HG03108 (cell line): Measurements from ENCODE around the gene PLA2G3.
"Not testable (repeated sequence)": the region's sequence is repeated elsewhere in the genome, so short reads cannot be mapped to it uniquely, and the experiment has no call there.

ENCODE experiments used
- ATAC-seq: cut with Tn5 transposase; IDR thresholded peaks from one replicate; pipeline ENCODE4 v1.9.1; 2021; ENCODE audit warnings: moderate library complexity; ENCODE audit not compliant: unreplicated experiment

Gene PLA2G3

GRCh38 chr22:31102441-31103081, 37.7 kb downstream of the PLA2G3 start:
- ATAC-seq, result no peak

- no peak for ATAC-seq
Observed at GRCh38 chr22:31100762-31101525, 39.4 kb downstream of the PLA2G3 start.

GRCh38 chr22:31099841-31100761, 40.2 kb downstream of the PLA2G3 start:
- no peak for ATAC-seq

- no peak for ATAC-seq
Observed at GRCh38 chr22:31099386-31099785, 40.9 kb downstream of the PLA2G3 start.

- ATAC-seq, result no peak
Observed at GRCh38 chr22:31098632-31099110, 41.6 kb downstream of the PLA2G3 start.

GRCh38 chr22:31097941-31098631, 42.2 kb downstream of the PLA2G3 start:
- ATAC-seq, result no peak

- not testable (repeated sequence) for ATAC-seq
Observed at GRCh38 chr22:31097539-31097938, 42.8 kb downstream of the PLA2G3 start.

GRCh38 chr22:31096657-31097279, 43.5 kb downstream of the PLA2G3 start:
- ATAC-seq, result no peak

- ATAC-seq, result no peak
Observed at GRCh38 chr22:31095637-31096249, 44.6 kb downstream of the PLA2G3 start.

GRCh38 chr22:31094741-31095140, 45.6 kb downstream of the PLA2G3 start:
- no peak for ATAC-seq

GRCh38 chr22:31094021-31094551, 46.2 kb downstream of the PLA2G3 start:
- ATAC-seq, result no peak

GRCh38 chr22:31093086-31093850, 47.0 kb downstream of the PLA2G3 start:
- ATAC-seq, result no peak

GRCh38 chr22:31092161-31092560, 48.1 kb downstream of the PLA2G3 start:
- no peak for ATAC-seq

GRCh38 chr22:31091106-31091975, 49.0 kb downstream of the PLA2G3 start:
- no peak for ATAC-seq

- ATAC-seq, result no peak
Observed at GRCh38 chr22:31090217-31091085, 49.9 kb downstream of the PLA2G3 start.

GRCh38 chr22:31089160-31090100, 50.9 kb downstream of the PLA2G3 start:
- no peak for ATAC-seq
